ENCODE data around the gene ABTB1. TPM values are rescaled to one million over a fixed set of nuclear protein-coding genes. Genes with fewer than 3 reads are reported as not detected.

The ABTB1 gene
- total and polyA plus RNA-seq, 2 donors (not counting 1 experiment from before 2014, with no cell fraction given), result 11.8 to 15.5 TPM

DNA sequence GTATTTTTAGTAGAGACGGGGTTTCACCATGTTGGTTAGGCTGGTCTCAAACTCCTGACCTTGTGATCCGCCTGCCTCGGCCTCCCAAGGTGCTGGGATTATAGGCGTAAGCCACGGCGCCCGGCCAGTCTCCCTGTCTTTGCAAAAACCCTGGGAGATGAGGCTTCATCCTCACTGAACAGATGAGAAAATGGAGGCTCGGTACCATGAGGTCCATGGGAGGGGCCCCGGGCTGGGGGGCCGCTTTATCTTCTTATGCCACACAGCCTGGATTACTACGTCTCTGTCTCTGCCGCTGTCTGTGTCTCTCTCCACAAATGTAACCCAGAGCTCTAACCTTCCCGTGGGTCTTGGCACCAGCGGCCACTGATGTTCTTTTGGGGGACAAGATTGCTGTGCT lies 39.1 kb downstream of the ABTB1 start:
- H2AFZ ChIP-seq (ENCODE audit: low read length), result no peak overlapping the region
- no peak overlapping the region for H3K9ac ChIP-seq (ENCODE audit: insufficient read depth, low read length)
- no peak overlapping the region for H3K4me2 ChIP-seq (ENCODE audit: extremely low read depth, insufficient read depth, low read length)
- H3K9me3 ChIP-seq (ENCODE audit: control insufficient read depth, insufficient read depth, low read depth, low read length), result no peaks in the 10 kb centered on the region
- H4K20me1 ChIP-seq (ENCODE audit: control insufficient read depth, extremely low read depth, insufficient read depth, low read length), result no peaks in the 10 kb centered on the region
- no peaks in the 10 kb centered on the region for H3K27me3 ChIP-seq (ENCODE audit: control insufficient read depth, insufficient read depth, low read length)
- peaks cover 10% of the 10 kb centered on the region for H3K36me3 ChIP-seq (ENCODE audit: control insufficient read depth, insufficient read depth, low read length)
- H3K79me2 ChIP-seq (ENCODE audit: control insufficient read depth, insufficient read depth, low read length), result no peaks in the 10 kb centered on the region
- no peak overlapping the region for H3K4me3 ChIP-seq (replicated peaks in 1 of 4; ENCODE audit: control extremely low read depth in 1 of 4, insufficient read depth in 1 of 4, low read depth in 3 of 4, low read length in 4 of 4)
- H3K27ac ChIP-seq (ENCODE audit: insufficient read depth, low read length), result no peak overlapping the region
- no peaks in the 10 kb centered on the region for H3K4me1 ChIP-seq (ENCODE audit: control insufficient read depth, extremely low read depth, insufficient read depth, low read length)
- DNase-seq (ENCODE audit: low read depth in 2 of 2), result no peak
- no peak for TF ChIP-seq EZH2 (IDR thresholded peaks at IDR 0.05; ENCODE audit: low read length, missing control alignments)
- TF ChIP-seq, protein P1, sequence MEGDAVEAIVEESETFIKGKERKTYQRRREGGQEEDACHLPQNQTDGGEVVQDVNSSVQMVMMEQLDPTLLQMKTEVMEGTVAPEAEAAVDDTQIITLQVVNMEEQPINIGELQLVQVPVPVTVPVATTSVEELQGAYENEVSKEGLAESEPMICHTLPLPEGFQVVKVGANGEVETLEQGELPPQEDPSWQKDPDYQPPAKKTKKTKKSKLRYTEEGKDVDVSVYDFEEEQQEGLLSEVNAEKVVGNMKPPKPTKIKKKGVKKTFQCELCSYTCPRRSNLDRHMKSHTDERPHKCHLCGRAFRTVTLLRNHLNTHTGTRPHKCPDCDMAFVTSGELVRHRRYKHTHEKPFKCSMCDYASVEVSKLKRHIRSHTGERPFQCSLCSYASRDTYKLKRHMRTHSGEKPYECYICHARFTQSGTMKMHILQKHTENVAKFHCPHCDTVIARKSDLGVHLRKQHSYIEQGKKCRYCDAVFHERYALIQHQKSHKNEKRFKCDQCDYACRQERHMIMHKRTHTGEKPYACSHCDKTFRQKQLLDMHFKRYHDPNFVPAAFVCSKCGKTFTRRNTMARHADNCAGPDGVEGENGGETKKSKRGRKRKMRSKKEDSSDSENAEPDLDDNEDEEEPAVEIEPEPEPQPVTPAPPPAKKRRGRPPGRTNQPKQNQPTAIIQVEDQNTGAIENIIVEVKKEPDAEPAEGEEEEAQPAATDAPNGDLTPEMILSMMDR (conservative IDR thresholded peaks at IDR 0.05 in 1 of 2, IDR thresholded peaks at IDR 0.05 in 1 of 2; ENCODE audit: low read depth in 1 of 2, low read length in 2 of 2), result no peak

DNA sequence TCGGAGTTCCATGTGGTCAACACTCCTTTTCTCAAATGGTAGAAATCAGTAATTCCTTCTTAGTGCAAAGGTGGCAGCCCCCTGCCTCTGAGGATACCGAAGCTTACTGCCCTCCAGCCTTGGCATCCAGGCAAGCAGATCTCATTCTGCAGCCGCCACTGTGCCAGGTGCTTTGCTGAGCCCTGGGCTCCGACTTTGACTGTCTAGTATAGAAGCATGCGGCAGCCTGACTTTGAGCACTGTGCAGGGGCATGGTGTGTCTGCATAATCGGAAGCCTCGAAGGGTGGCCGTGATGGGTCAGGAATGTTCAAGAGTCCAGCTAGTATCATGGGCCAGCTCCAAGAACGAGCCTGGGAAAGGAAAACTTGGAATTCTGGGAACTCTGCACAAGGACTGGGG lies 39.7 kb downstream of the ABTB1 start:
- H3K79me2 ChIP-seq (ENCODE audit: control insufficient read depth, insufficient read depth, low read length), result no peaks in the 10 kb centered on the region
- no peak overlapping the region for H3K4me2 ChIP-seq (ENCODE audit: extremely low read depth, insufficient read depth, low read length)
- H2AFZ ChIP-seq (ENCODE audit: low read length), result no peak overlapping the region
- no peak overlapping the region for H3K9ac ChIP-seq (ENCODE audit: insufficient read depth, low read length)
- no peak overlapping the region for H3K4me3 ChIP-seq (replicated peaks in 1 of 4; ENCODE audit: control extremely low read depth in 1 of 4, insufficient read depth in 1 of 4, low read depth in 3 of 4, low read length in 4 of 4)
- H4K20me1 ChIP-seq (ENCODE audit: control insufficient read depth, extremely low read depth, insufficient read depth, low read length), result no peaks in the 10 kb centered on the region
- DNase-seq (ENCODE audit: low read depth in 2 of 2), result no peak
- H3K4me1 ChIP-seq (ENCODE audit: control insufficient read depth, extremely low read depth, insufficient read depth, low read length), result no peaks in the 10 kb centered on the region
- H3K27ac ChIP-seq (ENCODE audit: insufficient read depth, low read length), result no peak overlapping the region
- no peaks in the 10 kb centered on the region for H3K27me3 ChIP-seq (ENCODE audit: control insufficient read depth, insufficient read depth, low read length)
- H3K9me3 ChIP-seq (ENCODE audit: control insufficient read depth, insufficient read depth, low read depth, low read length), result no peaks in the 10 kb centered on the region
- peaks cover 10% of the 10 kb centered on the region for H3K36me3 ChIP-seq (ENCODE audit: control insufficient read depth, insufficient read depth, low read length)
- TF ChIP-seq EZH2 (IDR thresholded peaks at IDR 0.05; ENCODE audit: low read length, missing control alignments), result no peak
- TF ChIP-seq, protein P1 (conservative IDR thresholded peaks at IDR 0.05 in 1 of 2, IDR thresholded peaks at IDR 0.05 in 1 of 2; ENCODE audit: low read depth in 1 of 2, low read length in 2 of 2), result no peak

DNA sequence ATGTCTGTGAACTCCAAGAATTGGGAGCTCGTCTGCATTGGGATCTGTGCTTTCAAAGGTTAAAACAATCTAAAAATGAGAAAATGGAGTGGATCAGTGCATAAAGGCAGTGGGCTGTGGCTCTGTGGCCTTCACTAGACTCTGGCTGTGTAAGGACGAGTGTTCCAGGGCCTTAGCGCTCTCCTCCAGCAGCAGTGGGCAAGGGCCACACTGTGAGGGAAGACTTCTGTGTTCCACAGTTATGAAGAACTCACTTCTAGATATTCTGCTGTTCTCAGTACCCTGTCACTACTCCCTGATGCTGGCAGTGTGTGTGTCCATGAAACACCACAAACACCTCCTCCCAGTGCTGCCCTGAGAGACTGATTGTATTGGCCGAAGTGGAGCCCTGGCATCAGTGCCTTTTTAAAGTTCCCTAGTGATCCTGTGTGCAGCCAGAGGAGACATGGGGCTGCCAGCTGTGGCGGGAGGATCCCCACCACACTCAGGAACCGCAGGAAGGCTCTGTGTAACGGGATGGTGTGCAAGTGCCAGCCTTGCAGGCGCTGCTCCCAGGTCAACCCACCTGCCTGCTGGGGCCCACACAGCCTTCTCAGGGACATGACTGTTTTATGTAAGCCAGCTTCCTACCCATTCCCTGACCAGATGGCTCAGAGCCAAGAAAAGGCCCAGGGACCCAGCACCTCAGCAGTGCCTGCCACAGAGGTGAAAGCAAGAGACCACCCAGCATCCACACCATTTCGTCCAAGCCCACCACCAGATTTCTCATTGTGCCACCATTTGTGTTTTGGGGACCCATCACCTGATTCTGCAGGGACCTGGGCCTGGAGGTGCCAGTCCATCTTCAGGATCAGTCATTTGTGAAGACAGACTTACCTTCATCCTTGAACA lies 40.4 kb downstream of the ABTB1 start:
- DNase-seq (ENCODE audit: low read depth in 2 of 2), result no peak
- Histone ChIP-seq H3K4me2 (ENCODE audit: extremely low read depth, insufficient read depth, low read length) (no peak overlapping the region), H4K20me1 (ENCODE audit: control insufficient read depth, extremely low read depth, insufficient read depth, low read length) (no peaks in the 10 kb centered on the region), H3K9me3 (ENCODE audit: control insufficient read depth, insufficient read depth, low read depth, low read length) (no peaks in the 10 kb centered on the region), H3K9ac (ENCODE audit: insufficient read depth, low read length) (no peak overlapping the region), H3K36me3 (ENCODE audit: control insufficient read depth, insufficient read depth, low read length) (peaks cover 10% of the 10 kb centered on the region), H3K27ac (ENCODE audit: insufficient read depth, low read length) (no peak overlapping the region), H3K79me2 (ENCODE audit: control insufficient read depth, insufficient read depth, low read length) (no peaks in the 10 kb centered on the region), H3K4me1 (ENCODE audit: control insufficient read depth, extremely low read depth, insufficient read depth, low read length) (no peaks in the 10 kb centered on the region), H2AFZ (ENCODE audit: low read length) (no peak overlapping the region), H3K27me3 (ENCODE audit: control insufficient read depth, insufficient read depth, low read length) (no peaks in the 10 kb centered on the region), H3K4me3 (replicated peaks in 1 of 4; ENCODE audit: control extremely low read depth in 1 of 4, insufficient read depth in 1 of 4, low read depth in 3 of 4, low read length in 4 of 4) (no peak overlapping the region)
- no peak for TF ChIP-seq EZH2 (IDR thresholded peaks at IDR 0.05; ENCODE audit: low read length, missing control alignments)
- TF ChIP-seq, protein P1 (conservative IDR thresholded peaks at IDR 0.05 in 1 of 2, IDR thresholded peaks at IDR 0.05 in 1 of 2; ENCODE audit: low read depth in 1 of 2, low read length in 2 of 2), result no peak

Measured in fibroblast of lung (primary cell).